HEK293 (cell line): ENCODE measurements around the gene DDX42.

Source experiments
- BCL11A ChIP-seq: fragments of 450-650 bp; formaldehyde crosslinking; IDR thresholded peaks from 2 replicates; pipeline ENCODE4 v1.5.1; 2016; ENCODE audit warnings: low read depth, missing biosample characterization, missing genetic modification characterization
- CTCF ChIP-seq: fragments of 450-650 bp; formaldehyde crosslinking; IDR thresholded peaks from 2 replicates; pipeline ENCODE4 v1.5.1; 2016; ENCODE audit warnings: missing biosample characterization, missing genetic modification characterization
- HOXC10 ChIP-seq: sonication (generic); formaldehyde crosslinking; IDR thresholded peaks from 2 replicates; pipeline ENCODE4 v1.8.1; 2023; ENCODE audit warnings: mild to moderate bottlenecking, missing genetic modification reagents
- MZF1 ChIP-seq: fragments of 450-650 bp; formaldehyde crosslinking; IDR thresholded peaks from 2 replicates; pipeline ENCODE4 v1.5.1; 2017; ENCODE audit warnings: missing biosample characterization, missing genetic modification characterization, borderline replicate concordance
- ZFHX2 ChIP-seq: fragments of 450-650 bp; formaldehyde crosslinking; conservative IDR thresholded peaks from 2 replicates; pipeline ENCODE4 v1.5.1; 2016; ENCODE audit warnings: missing biosample characterization, missing genetic modification characterization
- ZNF133 ChIP-seq: fragments of 450-650 bp; formaldehyde crosslinking; IDR thresholded peaks from 2 replicates; pipeline ENCODE4 v1.5.1; 2016; ENCODE audit warnings: missing biosample characterization, missing genetic modification characterization
- ZNF239 ChIP-seq: fragments of 450-650 bp; formaldehyde crosslinking; IDR thresholded peaks from 2 replicates; pipeline ENCODE4 v1.5.1; 2016; ENCODE audit warnings: missing biosample characterization, missing genetic modification characterization
- ZNF391 ChIP-seq: fragments of 450-650 bp; formaldehyde crosslinking; IDR thresholded peaks from 2 replicates; pipeline ENCODE4 v1.5.1; 2016; ENCODE audit warnings: low read depth, missing biosample characterization, missing genetic modification characterization, borderline replicate concordance
- ZNF398 ChIP-seq: fragments of 450-650 bp; formaldehyde crosslinking; IDR thresholded peaks from 2 replicates; pipeline ENCODE4 v1.5.1; 2017; ENCODE audit warnings: missing biosample characterization, missing genetic modification characterization
- ZNF544 ChIP-seq: fragments of 450-650 bp; formaldehyde crosslinking; IDR thresholded peaks from 2 replicates; pipeline ENCODE4 v1.5.0; 2017; ENCODE audit warnings: missing biosample characterization, missing genetic modification characterization
- ZNF639 ChIP-seq: fragments of 450-650 bp; formaldehyde crosslinking; IDR thresholded peaks from 2 replicates; pipeline ENCODE4 v1.5.1; 2016; ENCODE audit warnings: missing biosample characterization, missing genetic modification characterization

- TF ChIP-seq ZFHX2 (tag by site-specific recombination): no peak
- TF ChIP-seq CTCF (tag by site-specific recombination): no peak
- no peak for TF ChIP-seq ZNF239 (tag by site-specific recombination)
- TF ChIP-seq BCL11A (tag by site-specific recombination): no peak
- TF ChIP-seq ZNF133: no peak
- TF ChIP-seq HOXC10: no peak
- TF ChIP-seq ZNF398 (tag by site-specific recombination): peak; percentile 48
- TF ChIP-seq ZNF639 (tag by site-specific recombination): no peak
- no peak for TF ChIP-seq MZF1 (tag by site-specific recombination)
- no peak for TF ChIP-seq ZNF544 (tag by site-specific recombination)
- TF ChIP-seq ZNF391: no peak
Observed at GRCh38 chr17:63780507-63780906, 6.5 kb downstream of the DDX42 start.
